Activated CD4-positive, alpha-beta memory T cell treated with anti-CD3 and anti-CD28 coated beads, Interleukin-2, amount 10 ng/mL, durations not matched to agents 7 days and 5 days (primary cell): ENCODE results near the gene TOR4A. TPM values are rescaled to one million over a fixed set of nuclear protein-coding genes. Genes with fewer than 3 reads are reported as not detected.

Experiments used
- CTCF ChIA-PET: fragments of 350-600 bp; sonication (Branson Sonifier 250); formaldehyde crosslinking; loops from one replicate; lab custom pipeline; 2021; ENCODE audit warnings: antibody characterized with exemption, inconsistent platforms; lab: Charles Lee
- POLR2A ChIA-PET: fragments of 350-600 bp; sonication (Branson Sonifier 250); formaldehyde crosslinking; loops from one replicate; lab custom pipeline; 2021; ENCODE audit warnings: antibody characterized with exemption; lab: Charles Lee
- DNase-seq: peaks from one replicate; pipeline ENCODE4 v3.0.0-alpha.2; 2020
- H3K27ac Mint-ChIP-seq: one replicate; pipeline ENCODE4 v1.8.0; 2021; ENCODE audit warnings: mild to moderate bottlenecking, mixed read lengths
- H3K27me3 Mint-ChIP-seq: one replicate; pipeline ENCODE4 v1.8.0; 2021; ENCODE audit warnings: mixed read lengths
- H3K36me3 Mint-ChIP-seq: one replicate; pipeline ENCODE4 v1.8.0; 2021; ENCODE audit warnings: low read depth, mixed read lengths
- H3K4me1 Mint-ChIP-seq: one replicate; pipeline ENCODE4 v1.8.0; 2021; ENCODE audit warnings: mixed read lengths
- H3K4me3 Mint-ChIP-seq: one replicate; pipeline ENCODE4 v1.8.0; 2021; ENCODE audit warnings: mild to moderate bottlenecking, mixed read lengths
- H3K9me3 Mint-ChIP-seq: one replicate; pipeline ENCODE4 v1.8.0; 2021; ENCODE audit warnings: mixed read lengths
- total RNA-seq, 2 experiments: library from RNA; stranded (reverse); gene quantifications; one replicate each; pipeline ENCODE4 v1.2.3, GENCODE V29; 2021

The TOR4A gene
- 10 to 100 TPM; 22.4 to 23.2 TPM for total RNA-seq

DNA sequence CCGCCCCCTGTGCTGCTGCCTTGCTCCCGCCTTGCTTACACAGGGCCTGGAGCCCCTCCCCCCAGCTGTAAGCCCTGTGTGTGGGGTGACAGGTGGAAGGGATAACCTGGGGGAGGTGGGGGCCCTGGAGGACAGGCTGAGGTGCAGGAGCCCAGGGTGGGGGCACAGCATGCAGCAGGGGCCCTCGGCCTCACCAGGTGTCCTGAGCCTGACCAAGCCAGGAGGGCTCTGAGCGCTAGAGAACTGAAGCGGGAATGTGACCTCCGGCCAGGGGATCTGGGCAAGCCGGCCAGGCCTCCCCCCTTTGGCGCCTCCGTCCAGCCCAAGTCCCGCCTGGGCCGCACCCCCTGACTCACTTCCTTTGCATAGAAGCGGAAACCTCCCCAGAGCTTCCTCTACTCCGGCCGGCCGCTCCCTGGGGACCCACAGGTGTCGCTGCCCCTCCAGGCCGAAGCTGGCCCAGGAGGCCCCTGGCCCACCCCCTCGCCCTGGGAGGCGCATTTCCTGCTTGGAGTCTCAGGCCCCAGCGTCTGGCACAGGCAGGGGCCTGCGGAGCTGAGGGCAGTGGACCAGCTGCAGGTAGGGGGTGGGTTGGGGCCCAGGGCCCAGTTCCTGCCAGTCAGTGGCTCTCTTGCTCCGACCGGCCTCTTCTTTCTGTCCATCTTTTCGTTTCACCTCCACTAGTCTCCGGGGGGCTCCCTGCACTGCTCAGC is at the start of gene TOR4A:
Gene TOR4A, plus strand, starts transcription at position 398 of the 713 bp plus-strand sequence. CDS start 964 bp downstream, outside the sequence.
- Mint-ChIP-seq H3K27me3 (no peaks in the 10 kb centered on the region), H3K4me3 (peak within 1 kb of the TSS; percentile 84), H3K36me3 (peaks cover 7% of the 10 kb centered on the region), H3K9me3 (no peaks in the 10 kb centered on the region), H3K4me1 (peaks cover 26% of the 10 kb centered on the region), H3K27ac (peak within 1 kb of the TSS; percentile 79)
- peak; percentile 73 for DNase-seq
- ChIA-PET CTCF (interaction anchor here (0.5 to 2.1 kb wide), 10 partner anchors 9 to 208 kb away, joined by 3 to 9 read pairs (median 4); partner anchors contain the start of genes NRARP, SAPCD2 and TUBB4B), POLR2A (interaction anchor here (1.0 to 2.9 kb wide), 8 partner anchors 8 to 162 kb away, joined by 3 to 18 read pairs (median 4); partner anchors contain the start of genes NELFB and TUBB4B)

DNA sequence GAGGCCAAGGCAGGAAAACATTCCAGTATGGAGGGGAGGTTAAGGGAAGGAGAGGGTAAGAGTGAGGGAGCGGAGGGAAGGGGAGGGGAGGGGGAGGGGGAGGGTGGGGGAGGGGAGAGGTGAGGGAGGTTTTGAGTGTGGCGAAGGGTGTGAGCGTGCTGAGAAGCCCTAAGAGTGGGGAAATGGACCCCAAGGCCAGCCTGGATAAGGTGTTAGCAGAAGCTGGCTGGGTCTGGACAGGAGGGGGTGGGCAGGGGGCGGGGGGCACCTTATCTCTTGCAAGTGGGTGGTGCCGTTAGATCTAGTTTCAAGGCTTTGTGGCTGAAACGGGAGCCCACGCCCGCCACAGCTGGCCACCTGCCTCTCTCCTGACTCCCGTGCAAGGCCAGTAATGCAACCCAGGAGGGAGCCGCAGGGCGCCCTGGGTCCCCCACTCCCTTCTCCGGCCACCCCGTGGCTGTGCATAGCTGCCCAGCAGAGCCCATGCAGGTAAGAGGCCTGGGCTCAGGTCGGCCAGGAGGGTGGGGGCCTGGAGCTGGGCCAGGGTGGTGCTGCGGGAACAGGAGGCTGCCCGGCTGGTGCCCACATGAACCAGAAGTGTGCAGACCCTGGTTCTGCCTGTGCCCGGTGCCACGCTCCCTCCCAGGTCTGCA is 49.5 kb upstream of the TOR4A start:
- H3K27me3 Mint-ChIP-seq: no peaks in the 10 kb centered on the region
- H3K9me3 Mint-ChIP-seq: no peaks in the 10 kb centered on the region
- ChIA-PET POLR2A (interaction anchor here (1.1 to 6.5 kb wide), 5 partner anchors 12 to 140 kb away, joined by 3 to 63 read pairs (median 4); partner anchors contain the start of gene TUBB4B), CTCF (interaction anchor here (1.0 to 3.2 kb wide), 13 partner anchors 9 to 160 kb away, joined by 3 to 18 read pairs (median 6); partner anchors contain the start of genes ANAPC2, MAN1B1, SSNA1 and TPRN)
- H3K4me3 Mint-ChIP-seq: no peak overlapping the region
- no peak for DNase-seq
- H3K27ac Mint-ChIP-seq: no peak overlapping the region
- H3K36me3 Mint-ChIP-seq: no peaks in the 10 kb centered on the region
- peaks cover 24% of the 10 kb centered on the region for H3K4me1 Mint-ChIP-seq

DNA sequence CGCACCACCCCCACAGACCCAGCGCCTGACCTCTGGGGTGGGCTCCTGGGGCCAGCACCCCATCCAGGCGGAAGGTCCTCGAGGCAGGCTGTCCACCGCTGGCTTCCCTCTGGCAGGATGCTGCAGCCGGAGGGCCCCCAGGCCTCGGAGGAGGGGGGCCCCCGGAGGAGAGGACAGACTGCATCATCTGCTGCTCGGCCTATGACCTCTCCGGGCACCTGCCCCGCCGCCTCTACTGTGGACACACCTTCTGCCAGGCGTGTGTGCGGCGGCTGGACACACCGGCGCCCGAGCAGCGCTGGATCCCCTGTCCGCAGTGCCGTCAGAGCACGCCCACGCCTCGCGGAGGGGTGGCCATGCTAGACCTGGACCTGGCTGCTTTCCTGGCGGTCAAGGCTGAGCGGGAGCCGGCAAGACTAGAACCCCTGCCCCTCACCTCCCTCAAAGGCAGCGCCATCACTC is 49.0 kb upstream of the TOR4A start:
- Mint-ChIP-seq H3K4me3 (no peak overlapping the region), H3K9me3 (no peaks in the 10 kb centered on the region), H3K36me3 (no peaks in the 10 kb centered on the region), H3K27ac (no peak overlapping the region), H3K4me1 (peaks cover 21% of the 10 kb centered on the region), H3K27me3 (no peaks in the 10 kb centered on the region)
- CTCF ChIA-PET: interaction anchor here (1.4 to 3.2 kb wide), 3 partner anchors 8 to 99 kb away, joined by 6 to 18 read pairs (median 7); partner anchors contain the start of gene TUBB4B
- POLR2A ChIA-PET: interaction anchor here (1.1 to 6.5 kb wide), 3 partner anchors 12 to 27 kb away, joined by 3 to 63 read pairs (median 16); partner anchors contain the start of gene TUBB4B
- DNase-seq: no peak

DNA sequence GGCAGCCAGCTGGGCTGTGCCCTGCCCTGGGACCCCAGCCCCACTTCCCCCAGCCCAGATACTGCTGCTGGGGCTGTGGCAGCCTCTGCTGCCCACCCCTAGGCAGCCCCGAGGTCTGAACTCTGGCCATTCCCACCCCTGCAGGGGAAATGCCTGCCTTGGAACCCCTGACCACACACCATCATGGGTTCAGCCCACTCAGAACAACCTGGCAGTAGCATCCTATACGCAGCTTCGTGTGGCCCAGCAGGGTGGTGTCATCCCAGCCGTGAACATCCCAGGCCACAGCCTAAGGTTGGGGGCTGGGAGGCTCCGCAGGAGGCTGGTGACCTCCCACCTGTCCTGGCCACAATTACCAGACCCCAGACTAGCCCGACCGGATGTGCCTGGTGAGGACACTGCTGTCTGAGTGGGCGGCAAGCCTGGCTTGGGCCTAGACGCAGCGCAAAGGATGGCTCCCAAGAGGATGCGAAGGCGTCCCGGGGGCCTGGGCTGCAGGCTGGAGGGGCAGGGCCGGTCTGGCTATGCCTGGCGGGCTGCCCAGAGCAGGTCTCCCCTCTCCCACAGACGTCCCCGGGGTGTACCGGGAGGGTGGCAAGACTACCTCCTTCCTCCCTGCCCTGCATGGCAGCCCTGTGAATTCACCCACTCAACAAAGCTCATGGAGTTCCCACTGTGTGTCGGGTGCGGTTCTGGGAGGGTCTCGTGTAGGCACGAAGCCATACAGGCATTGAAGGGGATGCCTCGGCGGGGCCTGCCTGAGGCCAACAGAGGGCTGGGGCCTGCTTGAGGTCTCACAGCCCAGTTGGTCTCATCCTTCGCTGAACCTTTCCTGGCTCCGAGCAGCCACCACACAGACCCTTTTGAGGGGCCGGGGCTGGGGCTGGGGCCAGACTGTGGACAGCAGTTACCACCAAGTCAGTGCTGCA is 48.3 kb upstream of the TOR4A start:
- no peaks in the 10 kb centered on the region for H3K9me3 Mint-ChIP-seq
- H3K4me1 Mint-ChIP-seq: peaks cover 18% of the 10 kb centered on the region
- ChIA-PET POLR2A (interaction anchor here (1.0 to 3.2 kb wide), 4 partner anchors 11 to 24 kb away, joined by 3 to 16 read pairs (median 4); partner anchors contain the start of genes NDOR1, TMEM203 and TUBB4B), CTCF (interaction anchor here (1.0 kb wide), 1 partner anchor 102 kb away, joined by 3 read pairs; no protein-coding TSS in a partner anchor)
- no peak overlapping the region for H3K4me3 Mint-ChIP-seq
- H3K27me3 Mint-ChIP-seq: no peaks in the 10 kb centered on the region
- H3K27ac Mint-ChIP-seq: no peak overlapping the region
- H3K36me3 Mint-ChIP-seq: no peaks in the 10 kb centered on the region
- no peak for DNase-seq

DNA sequence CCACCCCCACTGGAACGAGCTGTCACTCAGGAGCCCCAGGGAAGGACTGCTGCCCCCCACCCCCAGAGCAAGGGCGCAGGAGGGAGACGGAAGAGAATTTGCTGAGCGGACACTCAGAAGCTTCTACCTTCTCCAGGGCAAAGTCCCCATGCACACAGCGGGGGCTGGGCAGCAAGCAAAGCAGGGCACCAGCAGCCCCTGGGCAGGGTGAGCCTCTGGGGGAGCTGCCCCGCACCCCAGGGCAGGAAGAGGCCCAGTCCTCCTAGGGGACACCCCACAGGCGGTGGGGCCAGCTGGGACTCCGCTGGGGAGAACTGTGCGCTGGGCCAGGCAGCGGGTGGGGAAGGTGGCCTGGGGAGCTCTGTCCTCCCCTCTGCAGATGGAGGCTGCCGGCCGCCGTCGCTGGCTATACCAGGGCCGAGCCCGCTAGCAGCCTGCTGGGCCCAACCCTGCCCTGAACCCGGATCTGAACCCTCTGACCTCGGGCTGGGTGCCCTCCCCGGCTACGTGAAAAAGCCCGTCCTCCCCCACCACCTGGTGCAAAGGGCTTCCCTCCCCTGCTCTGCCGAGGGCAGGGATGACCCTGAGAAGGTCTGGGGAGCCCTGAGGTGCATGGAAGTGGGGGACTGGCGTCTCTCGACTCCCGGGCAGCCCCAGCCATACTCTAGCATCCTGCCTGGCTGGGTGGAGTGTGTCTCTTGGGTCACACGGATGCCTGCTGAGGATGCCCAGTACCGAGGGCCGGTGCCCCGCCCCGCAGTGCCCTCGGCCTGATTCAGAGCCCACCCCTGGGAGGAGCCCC is 47.4 kb upstream of the TOR4A start:
- ChIA-PET POLR2A (interaction anchor here (1.0 to 3.2 kb wide), 4 partner anchors 10 to 25 kb away, joined by 3 to 16 read pairs (median 4); partner anchors contain the start of genes NDOR1, TMEM203 and TUBB4B), CTCF (interaction anchor here (1.0 kb wide), 1 partner anchor 102 kb away, joined by 3 read pairs; no protein-coding TSS in a partner anchor)
- Mint-ChIP-seq H3K27me3 (no peaks in the 10 kb centered on the region), H3K4me1 (peaks cover 12% of the 10 kb centered on the region), H3K36me3 (no peaks in the 10 kb centered on the region), H3K27ac (no peak overlapping the region), H3K4me3 (no peak overlapping the region), H3K9me3 (no peaks in the 10 kb centered on the region)
- DNase-seq: no peak

DNA sequence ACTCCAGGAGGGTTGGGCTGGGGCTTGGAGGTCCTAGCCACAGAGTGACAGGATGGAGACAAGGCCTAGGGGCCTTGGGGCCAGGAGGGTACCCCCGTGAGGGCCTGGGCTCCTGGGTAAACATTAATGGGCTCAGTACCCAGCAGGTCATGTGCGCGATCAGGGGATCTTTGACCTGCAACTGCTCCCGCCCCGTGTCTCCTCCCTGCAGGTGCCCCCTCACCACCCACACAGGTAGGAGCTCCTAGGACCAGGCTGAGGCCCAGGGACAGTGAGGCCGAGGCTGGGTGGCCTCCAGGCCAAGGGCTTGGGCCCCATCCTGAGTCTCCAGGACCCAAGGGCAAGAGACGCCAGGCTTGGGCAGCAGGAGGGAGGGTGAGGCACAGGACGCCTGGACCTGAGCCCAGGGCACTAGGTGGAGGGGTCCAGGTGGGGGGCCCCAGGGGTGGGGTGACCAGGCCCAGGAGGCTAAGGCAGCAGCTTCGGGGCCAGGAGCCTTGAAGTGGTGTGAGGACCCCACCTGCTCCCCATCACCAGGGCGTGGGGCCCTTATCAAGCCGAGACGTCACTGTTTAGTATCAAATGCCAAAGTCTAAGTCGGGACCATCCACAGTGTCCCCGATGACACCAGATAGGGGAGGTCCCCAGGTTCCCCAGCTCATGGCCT is 46.7 kb upstream of the TOR4A start, which contains the start of gene SLC34A3:
Gene SLC34A3, plus strand, starts transcription at position 197 of the 667 bp plus-strand sequence. CDS start 802 bp downstream, outside the sequence.
- POLR2A ChIA-PET: interaction anchor here (1.3 to 3.2 kb wide), 3 partner anchors 10 to 24 kb away, joined by 3 to 16 read pairs (median 4); partner anchors contain the start of gene TUBB4B
- DNase-seq: no peak
- CTCF ChIA-PET: no interaction called here
- Mint-ChIP-seq H3K27ac (no peak within 1 kb of the TSS), H3K4me1 (peaks cover 7% of the 10 kb centered on the region), H3K27me3 (no peaks in the 10 kb centered on the region), H3K9me3 (no peaks in the 10 kb centered on the region), H3K36me3 (no peaks in the 10 kb centered on the region), H3K4me3 (no peak within 1 kb of the TSS)

DNA sequence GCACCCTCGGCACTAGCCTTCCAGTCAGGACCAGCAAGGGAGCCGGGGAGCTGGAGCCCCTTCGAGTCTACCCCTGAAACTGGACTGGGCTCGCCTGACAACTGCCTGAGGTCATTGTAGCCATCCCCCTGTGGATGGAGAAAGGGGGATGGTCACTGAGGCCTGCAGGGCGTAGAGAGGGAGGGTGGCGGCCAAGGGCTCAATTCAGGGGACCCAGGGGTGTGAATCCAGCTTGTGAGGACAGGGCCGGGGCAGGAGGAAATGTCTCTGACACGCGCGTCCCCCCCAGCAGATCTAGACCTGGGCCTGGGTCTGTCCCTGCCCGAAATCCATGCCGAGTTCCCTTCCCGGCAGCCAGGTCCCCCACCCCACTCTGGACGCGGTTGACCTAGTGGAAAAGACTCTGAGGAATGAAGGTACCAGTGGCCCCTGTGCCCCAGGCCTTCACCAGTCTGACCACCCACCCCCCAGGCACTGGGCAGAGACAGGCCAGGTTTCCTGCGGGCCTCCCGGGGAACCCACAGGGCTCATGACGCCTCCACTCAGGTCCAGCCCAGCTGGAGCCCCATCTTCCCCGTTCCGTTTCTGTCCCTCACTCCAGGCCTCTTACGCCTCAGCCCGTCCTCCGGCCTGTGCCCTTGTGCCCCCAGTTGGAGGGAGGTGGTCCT is 46.0 kb upstream of the TOR4A start:
- Mint-ChIP-seq H3K4me3 (no peak overlapping the region), H3K27ac (no peak overlapping the region), H3K27me3 (no peaks in the 10 kb centered on the region), H3K4me1 (peaks cover 6% of the 10 kb centered on the region), H3K36me3 (no peaks in the 10 kb centered on the region), H3K9me3 (no peaks in the 10 kb centered on the region)
- CTCF ChIA-PET: no interaction called here
- no peak for DNase-seq
- POLR2A ChIA-PET: interaction anchor here (3.2 kb wide), 1 partner anchor 9 kb away, joined by 16 read pairs; the partner anchor contains the start of gene TUBB4B

DNA sequence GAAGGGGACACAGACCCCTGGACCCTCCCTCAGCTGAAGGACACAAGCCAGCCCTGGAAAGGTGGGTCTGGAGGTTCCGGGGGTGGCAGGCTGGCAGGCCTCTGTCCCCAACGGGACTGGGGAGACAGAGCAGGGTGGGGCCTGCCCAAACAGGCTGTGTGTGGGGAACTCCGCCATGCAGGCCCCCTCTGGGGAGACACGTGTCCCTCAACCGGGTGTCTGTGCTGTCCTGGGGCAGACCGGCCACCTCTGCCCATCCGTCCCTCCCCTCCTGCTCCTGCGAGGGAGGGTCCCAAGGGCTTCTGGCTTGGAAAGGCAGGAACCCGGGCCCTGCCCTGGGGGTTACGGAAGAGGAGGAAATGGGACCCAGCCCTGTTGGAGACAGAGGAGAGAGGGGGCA is 45.4 kb upstream of the TOR4A start:
- H3K4me1 Mint-ChIP-seq: peaks cover 7% of the 10 kb centered on the region
- no peak overlapping the region for H3K4me3 Mint-ChIP-seq
- DNase-seq: no peak
- POLR2A ChIA-PET: interaction anchor here (3.2 kb wide), 1 partner anchor 8 kb away, joined by 16 read pairs; the partner anchor contains the start of gene TUBB4B
- H3K36me3 Mint-ChIP-seq: no peaks in the 10 kb centered on the region
- H3K9me3 Mint-ChIP-seq: no peaks in the 10 kb centered on the region
- H3K27ac Mint-ChIP-seq: no peak overlapping the region
- no peaks in the 10 kb centered on the region for H3K27me3 Mint-ChIP-seq
- CTCF ChIA-PET: no interaction called here

DNA sequence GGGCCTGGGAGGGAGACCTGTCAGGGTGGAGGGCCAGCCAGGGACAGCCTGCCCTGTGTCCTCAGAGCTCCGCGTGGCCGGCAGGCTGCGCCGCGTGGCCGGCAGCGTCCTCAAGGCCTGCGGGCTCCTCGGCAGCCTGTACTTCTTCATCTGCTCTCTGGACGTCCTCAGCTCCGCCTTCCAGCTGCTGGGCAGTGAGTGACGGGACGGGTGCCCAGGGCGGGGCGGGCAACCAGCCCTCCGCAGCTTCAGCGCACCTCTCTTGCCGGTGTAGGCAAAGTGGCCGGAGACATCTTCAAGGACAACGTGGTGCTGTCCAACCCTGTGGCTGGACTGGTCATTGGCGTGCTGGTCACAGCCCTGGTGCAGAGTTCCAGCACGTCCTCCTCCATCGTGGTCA is 45.0 kb upstream of the TOR4A start:
- Mint-ChIP-seq H3K27ac (no peak overlapping the region), H3K9me3 (no peaks in the 10 kb centered on the region), H3K36me3 (no peaks in the 10 kb centered on the region), H3K27me3 (no peaks in the 10 kb centered on the region), H3K4me3 (no peak overlapping the region), H3K4me1 (peaks cover 7% of the 10 kb centered on the region)
- no peak for DNase-seq
- ChIA-PET CTCF (no interaction called here), POLR2A (no interaction called here)

DNA sequence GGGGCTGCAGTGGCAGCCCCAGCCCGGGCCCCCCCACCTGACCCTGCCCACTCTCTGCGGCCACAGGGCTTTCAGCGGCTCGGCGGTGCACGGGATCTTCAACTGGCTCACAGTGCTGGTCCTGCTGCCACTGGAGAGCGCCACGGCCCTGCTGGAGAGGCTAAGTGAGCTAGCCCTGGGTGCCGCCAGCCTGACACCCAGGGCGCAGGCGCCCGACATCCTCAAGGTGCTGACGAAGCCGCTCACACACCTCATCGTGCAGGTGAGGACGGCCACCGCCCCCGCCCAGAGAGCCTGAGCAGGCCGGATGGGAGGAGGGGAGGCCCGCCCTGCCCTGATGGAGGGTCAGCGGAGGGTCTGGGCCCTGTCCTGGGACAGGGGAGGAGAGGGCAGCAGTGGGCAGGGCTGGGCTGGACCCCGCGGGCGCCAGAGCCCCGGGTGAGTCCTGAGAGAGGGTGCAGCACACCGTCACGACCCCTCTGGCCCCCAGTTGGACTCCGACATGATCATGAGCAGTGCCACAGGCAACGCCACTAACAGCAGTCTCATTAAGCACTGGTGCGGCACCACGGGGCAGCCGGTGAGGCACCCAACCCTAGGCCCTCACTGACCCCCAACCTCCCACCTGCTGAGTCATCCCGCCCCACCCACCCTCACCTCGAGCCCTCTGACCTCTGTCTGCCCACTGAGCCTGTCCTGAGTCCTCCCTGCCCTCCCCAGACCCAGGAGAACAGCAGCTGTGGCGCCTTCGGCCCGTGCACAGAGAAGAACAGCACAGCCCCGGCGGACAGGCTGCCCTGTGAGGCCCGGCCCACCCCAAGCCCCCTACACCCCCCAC is 44.2 kb upstream of the TOR4A start:
- POLR2A ChIA-PET: interaction anchor here (0.7 kb wide), 1 partner anchor 46 kb away, joined by 3 read pairs; no protein-coding TSS in a partner anchor
- Mint-ChIP-seq H3K27me3 (no peaks in the 10 kb centered on the region), H3K4me3 (no peak overlapping the region), H3K4me1 (peaks cover 10% of the 10 kb centered on the region), H3K27ac (no peak overlapping the region), H3K36me3 (no peaks in the 10 kb centered on the region), H3K9me3 (no peaks in the 10 kb centered on the region)
- DNase-seq: no peak
- CTCF ChIA-PET: no interaction called here
